Adrenal gland (tissue), 12 donors: ENCODE measurements around the gene ARAP3. TPM values are rescaled to one million over a fixed set of nuclear protein-coding genes. Genes with fewer than 3 reads are reported as not detected.
"Not testable (repeated sequence)": the region's sequence is repeated elsewhere in the genome, so short reads cannot be mapped to it uniquely, and the experiment has no call there.

Source experiments
- DNase-seq, 7 donors: peaks; one replicate each; pipeline ENCODE4 v3.0.0-alpha.2; 2019 to 2020
- H3K27ac ChIP-seq, 5 donors: fragments of 200-600 bp; sonication (generic) in 4 of 5; 1 replicate in 3 of 5; 2 replicates in 2 of 5; pipeline versions ENCODE4 v1.5.1 to v1.8.0; 2016 to 2020; ENCODE audit warnings: mild to moderate bottlenecking in 1 of 5
- H3K27me3 ChIP-seq: fragments of 200-600 bp; 2 replicates; pipeline ENCODE4 v1.8.0; 2021
- H3K36me3 ChIP-seq, 2 donors: fragments of 200-600 bp; replicated peaks in 1 of 2; 1 replicate in 1 of 2; 2 replicates in 1 of 2; pipeline versions ENCODE4 v1.5.1 to v1.8.0; 2018 to 2022
- H3K4me1 ChIP-seq, 2 donors: fragments of 200-600 bp; replicated peaks in 1 of 2; 1 replicate in 1 of 2; 2 replicates in 1 of 2; pipeline versions ENCODE4 v1.5.1 to v1.8.0; 2018 to 2021
- H3K4me3 ChIP-seq, 4 donors: fragments of 200-600 bp; sonication (generic) in 3 of 4; one replicate each; pipeline ENCODE4 v1.5.1; 2016 to 2018
- H3K9me3 ChIP-seq, 3 donors: fragments of 200-600 bp; sonication (generic) in 1 of 3; replicated peaks in 1 of 3; 1 replicate in 2 of 3; 2 replicates in 1 of 3; pipeline versions ENCODE4 v1.5.1 to v1.8.0; 2016 to 2021
- POLR2A ChIP-seq, 2 donors: fragments of 450-650 bp; IDR thresholded peaks; one replicate each; pipeline ENCODE4 v1.6.1; 2017; ENCODE audit warnings: antibody characterized with exemption in 2 of 2, mild to moderate bottlenecking in 2 of 2, moderate library complexity in 1 of 2
- WGBS, 4 donors: extraction: QIAGEN DNeasy Blood & Tissue Kit in 2 of 4; methylation state at CpG; one replicate each; pipeline versions ENCODE4 v1.1.5 to v1.1.7; 2013 to 2017; 5-methylcytosine and 5-hydroxymethylcytosine counted together
- intact Hi-C, 2 donors: fragments of 100-400 bp; cut with DNase I; formaldehyde crosslinking; loops; one replicate each; pipeline versions ENCODE4 v1.14.1 to v1.15.0; 2022 to 2023
- polyA plus RNA-seq, 3 donors: library from polyadenylated mRNA; stranded (reverse); fragments of 200-250 nt in 2 of 3; fragments of 350-450 nt in 1 of 3; fragmentation: Illumina TruSeq in 1 of 3; extraction: RNeasy Lipid Tissue Mini Kit (QIAGEN cat#74804) in 1 of 3; gene quantifications; one replicate each; pipeline ENCODE4 v1.2.3, GENCODE V29; 2013 to 2014
- total RNA-seq, 9 donors: library from RNA; depleted of rRNA in 4 of 9; stranded (reverse); fragments of >200 nt in 4 of 9; fragments of 120-200 nt in 1 of 9; fragmentation: NEBNext Ultra II Directional in 1 of 9; extraction: Animal tissue kit (Norgen Biotek cat#: 25700) in 1 of 9; gene quantifications; one replicate each; pipeline versions ENCODE4 v1.1.0 to v1.2.4, GENCODE V29; 2013 to 2023
- TF ChIP-seq, protein P1 (sequence below), 6 experiments: fragments of 450-650 bp in 4 of 6; fragments of 200-600 bp in 2 of 6; sonication (generic) in 1 of 6; IDR thresholded peaks; 1 replicate in 5 of 6; 2 replicates in 1 of 6; pipeline versions ENCODE4 v1.5.1 to v1.8.0; 2016 to 2021; ENCODE audit warnings: antibody characterized with exemption in 6 of 6, mild to moderate bottlenecking in 2 of 6, moderate library complexity in 1 of 6
- donor health status: healthy with polysubstance abuse.
- donor health status: Bipolar disorder and iron deficiency.
- donor health status: DM: yes; HTN: yes; CAD: no.
- donor health status: DM: no; HTN: no; CAD: no.
- donor health status: DM: no; HTN: no; CAD: no.
- donor health status: DM: yes; HTN: yes; CAD: no.

ARAP3 gene
- total and polyA plus RNA-seq, 12 donors = 3.0 to 38.6 (median 10.7) TPM

DNA sequence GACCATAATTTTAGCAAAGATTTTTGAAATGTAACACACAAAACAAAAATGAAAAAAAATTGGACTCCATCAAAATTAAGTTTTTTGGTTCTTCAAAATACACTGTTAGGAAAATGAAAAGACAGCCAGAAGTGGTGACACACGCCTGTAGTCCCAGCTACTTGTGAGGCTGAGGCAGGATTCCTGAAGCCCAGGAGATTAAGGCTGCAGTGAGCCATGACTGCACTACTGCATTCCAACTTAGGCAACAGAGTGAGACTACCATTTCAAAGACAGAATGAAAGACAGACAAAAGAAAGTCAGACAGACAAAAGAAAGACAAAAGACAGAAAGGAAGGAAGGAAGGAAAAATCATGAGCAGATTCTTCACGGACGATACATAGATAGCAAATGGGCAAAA, 70.7 kb downstream of the ARAP3 start:
- Histone ChIP-seq H3K4me3 (no peak overlapping the region), H3K27ac (no peak overlapping the region), H3K27me3 (no peaks in the 10 kb centered on the region), H3K36me3 (no peaks in the 10 kb centered on the region), H3K4me1 (peaks cover 0 to 21% of the 10 kb centered on the region in 2 donors), H3K9me3 (no peaks in the 10 kb centered on the region)
- TF ChIP-seq POLR2A (IDR thresholded peaks at IDR 0.05) = no peak
- TF ChIP-seq, protein P1, sequence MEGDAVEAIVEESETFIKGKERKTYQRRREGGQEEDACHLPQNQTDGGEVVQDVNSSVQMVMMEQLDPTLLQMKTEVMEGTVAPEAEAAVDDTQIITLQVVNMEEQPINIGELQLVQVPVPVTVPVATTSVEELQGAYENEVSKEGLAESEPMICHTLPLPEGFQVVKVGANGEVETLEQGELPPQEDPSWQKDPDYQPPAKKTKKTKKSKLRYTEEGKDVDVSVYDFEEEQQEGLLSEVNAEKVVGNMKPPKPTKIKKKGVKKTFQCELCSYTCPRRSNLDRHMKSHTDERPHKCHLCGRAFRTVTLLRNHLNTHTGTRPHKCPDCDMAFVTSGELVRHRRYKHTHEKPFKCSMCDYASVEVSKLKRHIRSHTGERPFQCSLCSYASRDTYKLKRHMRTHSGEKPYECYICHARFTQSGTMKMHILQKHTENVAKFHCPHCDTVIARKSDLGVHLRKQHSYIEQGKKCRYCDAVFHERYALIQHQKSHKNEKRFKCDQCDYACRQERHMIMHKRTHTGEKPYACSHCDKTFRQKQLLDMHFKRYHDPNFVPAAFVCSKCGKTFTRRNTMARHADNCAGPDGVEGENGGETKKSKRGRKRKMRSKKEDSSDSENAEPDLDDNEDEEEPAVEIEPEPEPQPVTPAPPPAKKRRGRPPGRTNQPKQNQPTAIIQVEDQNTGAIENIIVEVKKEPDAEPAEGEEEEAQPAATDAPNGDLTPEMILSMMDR (IDR thresholded peaks at IDR 0.05) = no peak
- intact Hi-C loops = no loop called here
- DNase-seq = no peak
- WGBS, 4 donors = 86 to 97% (median 93%) methylated on average over 3 of the region's 3 CpGs

DNA sequence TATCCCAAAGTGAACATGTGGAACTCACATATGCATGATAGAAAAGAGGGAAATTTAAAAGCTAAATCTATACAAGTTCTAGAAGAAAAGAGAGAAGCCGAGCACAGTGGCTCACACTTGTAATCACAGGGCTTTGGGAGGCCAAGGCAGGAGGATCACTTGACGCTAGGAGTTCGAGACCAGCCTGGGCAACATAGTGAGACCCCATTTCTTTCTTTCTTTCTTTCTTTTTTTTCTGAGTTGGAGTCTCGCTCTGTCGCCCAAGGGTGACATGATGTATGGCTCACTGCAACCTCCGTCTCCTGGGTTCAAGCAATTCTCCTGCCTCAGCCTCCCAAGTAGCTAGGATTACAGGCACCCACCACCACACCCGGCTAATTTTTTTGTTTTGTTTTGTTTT, 72.1 kb downstream of the ARAP3 start:
- intact Hi-C loops, DNase-seq, H3K4me3 ChIP-seq, H3K27ac ChIP-seq, H3K36me3 ChIP-seq, H3K27me3 ChIP-seq, H3K9me3 ChIP-seq: not testable (repeated sequence)
- peaks cover 0 to 27% of the 10 kb centered on the region in 2 donors for H3K4me1 ChIP-seq
- WGBS, 4 donors = 95 to 99% (median 97%) methylated on average over 7 of the region's 7 CpGs

DNA sequence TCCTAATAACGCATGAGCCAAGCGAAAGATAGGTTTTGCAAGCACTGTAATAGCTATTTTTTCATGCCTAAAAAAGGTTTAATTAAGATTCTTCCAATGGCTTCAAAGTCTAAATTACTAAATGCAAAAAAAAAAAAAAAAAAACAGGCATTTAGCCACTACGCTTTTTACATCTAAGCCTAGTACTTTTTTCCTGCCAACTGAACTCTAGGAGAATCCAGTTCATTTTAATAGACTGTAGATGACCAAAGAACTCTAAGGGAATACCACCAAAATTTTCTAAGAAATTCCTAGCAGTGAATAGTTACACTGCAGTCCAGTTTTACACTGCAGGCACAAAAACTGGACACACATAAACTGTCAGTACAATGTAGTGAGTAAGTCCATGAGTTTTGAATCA, 73.0 kb downstream of the ARAP3 start:
- H3K4me1 ChIP-seq = peaks cover 0 to 36% of the 10 kb centered on the region in 2 donors

DNA sequence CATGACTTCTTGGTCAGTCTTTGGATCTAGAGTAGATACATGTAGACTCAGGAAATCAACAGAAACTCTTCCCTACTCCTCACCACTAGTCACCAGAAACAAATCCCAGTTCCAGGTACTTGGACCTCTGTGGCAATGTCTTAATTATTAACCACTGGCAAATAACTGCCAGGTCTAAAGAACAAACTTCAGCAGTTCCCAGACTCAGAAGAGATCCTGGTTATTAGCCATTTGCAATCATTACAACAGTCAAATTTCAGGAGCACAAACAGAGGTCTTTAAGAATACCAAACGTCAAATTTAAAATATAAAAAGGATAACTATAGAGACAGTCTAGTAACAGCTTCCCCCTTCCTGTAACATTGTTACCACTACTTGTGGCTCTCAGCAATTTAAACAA, 73.5 kb downstream of the ARAP3 start:
- no peaks in the 10 kb centered on the region for H3K27me3 ChIP-seq
- WGBS, 4 donors = 72 to 79% (median 76%) methylated on average over 1 of the region's 1 CpG

More for the DNA sequence above, 73.0 kb downstream of the ARAP3 start:
- H3K36me3 ChIP-seq = no peaks in the 10 kb centered on the region
- H3K9me3 ChIP-seq = no peaks in the 10 kb centered on the region
- intact Hi-C loops = no loop called here
- TF ChIP-seq POLR2A (IDR thresholded peaks at IDR 0.05) = no peak
- TF ChIP-seq, protein P1 (IDR thresholded peaks at IDR 0.05) = no peak
- no peak overlapping the region for H3K27ac ChIP-seq
- no peak for DNase-seq
- no peaks in the 10 kb centered on the region for H3K27me3 ChIP-seq
- 94 to 97% (median 96%) methylated on average over 3 of the region's 3 CpGs for WGBS, 4 donors
- no peak overlapping the region for H3K4me3 ChIP-seq

DNA sequence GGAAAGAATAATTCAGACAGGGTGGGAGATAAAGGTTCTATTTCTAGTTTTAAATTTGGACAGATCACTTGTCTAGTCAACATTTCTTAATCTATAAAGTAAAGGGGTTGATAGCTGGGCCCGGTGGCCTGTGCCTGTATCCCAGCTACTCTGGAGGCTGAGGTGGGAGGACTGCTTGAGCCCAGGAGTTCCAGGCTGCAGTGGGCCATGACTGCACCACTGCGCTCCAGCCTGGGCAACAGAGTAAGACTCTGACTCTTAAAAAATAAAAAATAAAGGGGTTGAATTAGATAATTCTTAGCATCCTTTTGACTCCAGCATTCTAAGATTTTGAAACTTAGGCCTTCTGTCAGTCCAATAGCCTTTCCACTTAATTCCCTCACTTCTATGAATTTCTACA, 74.0 kb downstream of the ARAP3 start:
- H3K4me1 ChIP-seq = peaks cover 3 to 41% of the 10 kb centered on the region in 2 donors
- intact Hi-C loops = no loop called here

More for the DNA sequence above, 73.5 kb downstream of the ARAP3 start:
- Histone ChIP-seq H3K27ac (no peak overlapping the region), H3K9me3 (no peaks in the 10 kb centered on the region), H3K4me3 (no peak overlapping the region), H3K36me3 (no peaks in the 10 kb centered on the region), H3K4me1 (peaks cover 3 to 41% of the 10 kb centered on the region in 2 donors)
- no peak for DNase-seq
- intact Hi-C loops = no loop called here
- TF ChIP-seq POLR2A (IDR thresholded peaks at IDR 0.05) = no peak
- TF ChIP-seq, protein P1 (IDR thresholded peaks at IDR 0.05) = no peak

More for the DNA sequence above, 74.0 kb downstream of the ARAP3 start:
- no peak overlapping the region for H3K4me3 ChIP-seq
- 77 to 98% (median 86%) methylated on average over 2 of the region's 2 CpGs for WGBS, 4 donors
- no peak for DNase-seq
- no peaks in the 10 kb centered on the region for H3K27me3 ChIP-seq
- no peak overlapping the region for H3K27ac ChIP-seq
- no peaks in the 10 kb centered on the region for H3K9me3 ChIP-seq
- TF ChIP-seq, protein P1 (IDR thresholded peaks at IDR 0.05) = no peak
- no peak for TF ChIP-seq POLR2A (IDR thresholded peaks at IDR 0.05)
- no peaks in the 10 kb centered on the region for H3K36me3 ChIP-seq
